22Rv1 (cell line): ENCODE results near the gene ZNF343.

Experiments used
- ZFX ChIP-seq: fragments of 450-650 bp; IDR thresholded peaks from 2 replicates; pipeline ENCODE4 v1.6.1; 2017; ENCODE audit warnings: antibody characterized with exemption, borderline replicate concordance
- TF ChIP-seq, protein P1 (sequence below): fragments of 450-650 bp; IDR thresholded peaks from 2 replicates; pipeline ENCODE4 v1.5.1; 2017; ENCODE audit warnings: mild to moderate bottlenecking

DNA sequence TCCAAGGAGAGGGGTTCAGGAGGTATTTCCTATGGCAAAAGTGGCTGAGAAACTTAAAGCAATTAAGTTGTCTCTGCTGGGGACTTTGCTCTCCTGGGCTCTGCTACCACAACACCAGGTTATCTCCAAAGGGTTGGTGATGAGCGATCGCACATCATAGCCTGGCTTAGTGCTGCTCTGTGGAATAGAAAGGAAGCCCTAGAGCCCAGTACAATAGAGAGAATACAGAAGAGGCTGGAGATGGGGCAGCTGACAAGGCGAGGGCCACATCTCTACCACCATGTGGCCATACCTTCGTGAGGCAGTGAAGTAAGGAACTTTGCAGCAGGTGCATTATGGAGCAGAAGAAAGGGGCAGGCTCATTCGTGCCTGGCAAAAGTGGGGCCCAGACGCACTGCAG, 19.0 kb upstream of the ZNF343 start:
- TF ChIP-seq, protein P1, sequence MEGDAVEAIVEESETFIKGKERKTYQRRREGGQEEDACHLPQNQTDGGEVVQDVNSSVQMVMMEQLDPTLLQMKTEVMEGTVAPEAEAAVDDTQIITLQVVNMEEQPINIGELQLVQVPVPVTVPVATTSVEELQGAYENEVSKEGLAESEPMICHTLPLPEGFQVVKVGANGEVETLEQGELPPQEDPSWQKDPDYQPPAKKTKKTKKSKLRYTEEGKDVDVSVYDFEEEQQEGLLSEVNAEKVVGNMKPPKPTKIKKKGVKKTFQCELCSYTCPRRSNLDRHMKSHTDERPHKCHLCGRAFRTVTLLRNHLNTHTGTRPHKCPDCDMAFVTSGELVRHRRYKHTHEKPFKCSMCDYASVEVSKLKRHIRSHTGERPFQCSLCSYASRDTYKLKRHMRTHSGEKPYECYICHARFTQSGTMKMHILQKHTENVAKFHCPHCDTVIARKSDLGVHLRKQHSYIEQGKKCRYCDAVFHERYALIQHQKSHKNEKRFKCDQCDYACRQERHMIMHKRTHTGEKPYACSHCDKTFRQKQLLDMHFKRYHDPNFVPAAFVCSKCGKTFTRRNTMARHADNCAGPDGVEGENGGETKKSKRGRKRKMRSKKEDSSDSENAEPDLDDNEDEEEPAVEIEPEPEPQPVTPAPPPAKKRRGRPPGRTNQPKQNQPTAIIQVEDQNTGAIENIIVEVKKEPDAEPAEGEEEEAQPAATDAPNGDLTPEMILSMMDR, result no peak
- no peak for TF ChIP-seq ZFX
